NCI-H2081 treated with DMSO at 0.1 percent for 48 hours (cell line): ENCODE data around the gene HOXA6.
A peak's percentile ranks its signal among the peaks of the same experiment; 100 is the strongest.

Experiments used
- DNase-seq: peaks from one replicate; lab custom pipeline; 2025; lab: John Stamatoyannopoulos, UW

The HOXA6 gene

GRCh38 chr7:27161214-27161720 is 13.7 kb upstream of the HOXA6 start:
- DNase-seq, result no peak

GRCh38 chr7:27160546-27161213 is 13.1 kb upstream of the HOXA6 start:
- DNase-seq, result peak; percentile 40

GRCh38 chr7:27160145-27160545 is 12.6 kb upstream of the HOXA6 start:
- DNase-seq, result no peak

- DNase-seq, result no peak
Measured at GRCh38 chr7:27159266-27160144, 11.9 kb upstream of the HOXA6 start.

GRCh38 chr7:27158436-27159265 is 11.1 kb upstream of the HOXA6 start:
- DNase-seq, result no peak

GRCh38 chr7:27157702-27158431 is 10.3 kb upstream of the HOXA6 start:
- DNase-seq, result no peak

- DNase-seq, result no peak
Measured at GRCh38 chr7:27156916-27157701, 9.5 kb upstream of the HOXA6 start.

GRCh38 chr7:27156508-27156898 is 8.9 kb upstream of the HOXA6 start, which contains the start of gene HOXA7:
Gene HOXA7, minus strand, starts transcription at chr7:27156675. Its CDS starts 130 bp downstream, at chr7:27156545.
- no peak for DNase-seq

GRCh38 chr7:27155816-27156507 is 8.4 kb upstream of the HOXA6 start:
- no peak for DNase-seq

GRCh38 chr7:27154901-27155815 is 7.6 kb upstream of the HOXA6 start:
- no peak for DNase-seq

- DNase-seq, result no peak
Measured at GRCh38 chr7:27154369-27154768, 6.8 kb upstream of the HOXA6 start.

- DNase-seq, result no peak
Measured at GRCh38 chr7:27153526-27153925, 6.0 kb upstream of the HOXA6 start.

GRCh38 chr7:27152816-27153442 is 5.4 kb upstream of the HOXA6 start:
- DNase-seq, result no peak

GRCh38 chr7:27151931-27152815 is 4.6 kb upstream of the HOXA6 start, which contains the start of gene HOXA3:
Gene HOXA3, minus strand, starts transcription at chr7:27152583. Its CDS starts 41,943 bp downstream, at chr7:27110640.
- DNase-seq, result no peak

GRCh38 chr7:27151341-27151930 is 3.9 kb upstream of the HOXA6 start:
- DNase-seq, result no peak

GRCh38 chr7:27150568-27151340 is 3.2 kb upstream of the HOXA6 start:
- DNase-seq, result no peak
